GM19043 (cell line): ENCODE measurements around the gene CHRM1.
"Not testable (repeated sequence)": the region's sequence is repeated elsewhere in the genome, so short reads cannot be mapped to it uniquely, and the experiment has no call there.

ENCODE experiments used
- ATAC-seq: cut with Tn5 transposase; IDR thresholded peaks from one replicate; pipeline ENCODE4 v1.9.1; 2021; ENCODE audit warnings: low read depth; ENCODE audit not compliant: unreplicated experiment

CHRM1 gene, protein sequence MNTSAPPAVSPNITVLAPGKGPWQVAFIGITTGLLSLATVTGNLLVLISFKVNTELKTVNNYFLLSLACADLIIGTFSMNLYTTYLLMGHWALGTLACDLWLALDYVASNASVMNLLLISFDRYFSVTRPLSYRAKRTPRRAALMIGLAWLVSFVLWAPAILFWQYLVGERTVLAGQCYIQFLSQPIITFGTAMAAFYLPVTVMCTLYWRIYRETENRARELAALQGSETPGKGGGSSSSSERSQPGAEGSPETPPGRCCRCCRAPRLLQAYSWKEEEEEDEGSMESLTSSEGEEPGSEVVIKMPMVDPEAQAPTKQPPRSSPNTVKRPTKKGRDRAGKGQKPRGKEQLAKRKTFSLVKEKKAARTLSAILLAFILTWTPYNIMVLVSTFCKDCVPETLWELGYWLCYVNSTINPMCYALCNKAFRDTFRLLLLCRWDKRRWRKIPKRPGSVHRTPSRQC

DNA sequence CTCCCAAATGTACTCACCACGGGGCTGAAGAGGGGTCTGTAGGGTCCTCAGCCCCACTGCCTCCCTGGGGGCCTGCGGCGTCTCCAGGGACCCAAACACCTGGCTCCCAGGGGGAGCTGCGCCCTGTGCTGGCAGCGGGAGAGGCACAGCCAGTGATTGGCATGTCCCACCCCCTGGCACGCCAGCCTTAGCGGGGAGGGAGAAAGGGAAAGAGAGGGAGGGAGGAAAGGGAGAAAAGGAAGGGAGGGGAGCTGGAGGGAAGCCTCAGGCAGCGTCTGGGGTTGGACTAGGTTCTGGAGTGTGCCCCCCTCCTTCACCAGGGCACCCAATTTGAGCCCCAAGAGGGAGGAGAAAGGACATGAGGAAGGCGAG is at the start of gene CHRM1:
CHRM1 (minus strand) TSS at position 163 of the 372 bp plus-strand sequence. CDS start 10,263 bp downstream, outside the sequence.
- no peak for ATAC-seq

DNA sequence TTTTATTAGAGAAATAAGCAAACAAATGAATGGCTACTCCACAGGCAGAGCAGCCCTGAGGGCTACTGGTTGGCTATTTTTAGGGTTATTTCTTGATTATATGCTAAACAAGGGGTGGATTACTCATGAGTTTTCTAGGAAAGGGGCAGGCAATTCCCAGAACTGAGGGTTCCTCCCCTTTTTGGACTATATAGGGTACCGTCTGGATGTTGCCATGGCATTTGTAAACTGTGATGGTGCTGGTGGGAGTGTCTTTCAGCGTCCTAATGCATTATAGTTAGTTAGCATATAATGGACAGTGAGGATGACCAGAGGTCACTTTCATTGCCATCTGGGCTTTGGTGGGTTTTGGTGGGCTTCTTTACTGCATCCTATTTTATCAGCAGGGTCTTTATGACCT is 44.4 kb upstream of the CHRM1 start:
- no peak for ATAC-seq

DNA sequence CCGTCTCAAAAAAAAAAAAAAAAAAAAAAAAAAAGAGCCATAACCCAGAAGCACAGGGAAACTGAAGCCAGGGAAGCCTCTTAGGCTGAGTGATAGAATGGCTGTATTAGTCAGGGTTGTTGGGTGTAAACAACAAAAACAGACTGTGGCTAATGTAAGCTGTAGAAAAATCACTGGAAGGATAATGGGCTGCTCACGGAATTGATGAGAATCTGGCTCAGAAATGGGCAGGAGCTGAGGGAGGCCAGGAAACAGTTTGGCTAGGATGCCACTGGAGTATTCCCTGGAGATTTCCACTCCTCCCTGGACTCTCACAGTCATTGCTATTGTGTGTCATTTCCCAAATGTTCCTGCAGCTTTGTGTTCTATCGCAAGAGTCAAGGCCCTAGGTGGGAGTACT is 41.2 kb upstream of the CHRM1 start:
- ATAC-seq, result no peak

DNA sequence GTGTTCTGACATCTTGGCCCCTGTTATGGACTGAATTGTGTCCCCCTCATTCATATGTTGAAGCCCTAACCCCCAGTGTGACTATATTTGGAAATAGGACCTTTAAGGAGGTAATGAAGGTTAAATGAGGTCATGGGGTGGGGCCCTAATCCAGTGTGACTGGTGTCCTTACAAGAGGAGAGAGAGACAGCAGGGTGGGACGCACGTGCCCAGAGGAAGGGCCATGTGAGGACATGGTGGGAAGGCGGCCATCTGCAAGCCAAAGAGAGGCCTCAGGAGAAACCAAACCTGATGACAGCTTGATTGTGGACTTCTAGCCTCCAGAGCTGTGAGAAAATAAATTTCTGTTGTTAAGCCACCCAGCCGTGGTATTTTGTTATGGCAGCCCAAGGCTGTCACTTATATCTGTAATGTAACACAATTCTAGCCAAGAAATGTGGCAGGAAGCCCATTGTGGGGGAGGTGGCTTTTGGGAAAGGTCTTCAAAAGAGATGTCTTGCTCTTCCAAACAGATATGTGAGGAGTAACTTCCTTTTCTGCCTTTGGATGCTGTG is 39.9 kb upstream of the CHRM1 start:
- no peak for ATAC-seq

DNA sequence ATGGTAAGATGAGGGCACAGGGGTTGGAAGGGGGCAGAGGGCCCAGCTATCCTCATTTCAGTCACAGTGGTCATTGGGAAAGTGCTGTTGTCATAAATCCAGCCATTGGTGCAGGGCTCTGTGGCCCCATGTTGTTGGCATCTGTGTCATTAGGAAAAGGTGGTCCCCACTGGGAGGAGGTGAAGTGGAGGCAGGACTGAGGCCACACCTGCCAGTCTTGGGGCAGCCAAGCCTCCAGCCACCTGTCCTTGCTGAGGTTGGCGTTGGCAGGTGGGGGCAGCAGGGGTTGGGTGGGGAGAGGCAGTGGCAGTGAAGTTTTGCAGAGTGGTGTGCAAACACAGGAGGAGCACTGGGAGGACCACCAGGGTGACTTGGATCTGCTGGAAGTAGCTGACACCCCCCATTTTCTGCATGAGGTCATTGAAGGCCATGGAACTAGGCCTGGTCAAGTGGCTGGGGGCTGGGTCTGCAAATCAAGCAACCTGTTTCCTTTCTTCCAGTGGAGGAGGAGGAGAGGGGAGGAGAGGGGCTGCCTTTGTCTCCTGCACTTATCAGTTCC is 38.3 kb upstream of the CHRM1 start:
- ATAC-seq, result no peak

DNA sequence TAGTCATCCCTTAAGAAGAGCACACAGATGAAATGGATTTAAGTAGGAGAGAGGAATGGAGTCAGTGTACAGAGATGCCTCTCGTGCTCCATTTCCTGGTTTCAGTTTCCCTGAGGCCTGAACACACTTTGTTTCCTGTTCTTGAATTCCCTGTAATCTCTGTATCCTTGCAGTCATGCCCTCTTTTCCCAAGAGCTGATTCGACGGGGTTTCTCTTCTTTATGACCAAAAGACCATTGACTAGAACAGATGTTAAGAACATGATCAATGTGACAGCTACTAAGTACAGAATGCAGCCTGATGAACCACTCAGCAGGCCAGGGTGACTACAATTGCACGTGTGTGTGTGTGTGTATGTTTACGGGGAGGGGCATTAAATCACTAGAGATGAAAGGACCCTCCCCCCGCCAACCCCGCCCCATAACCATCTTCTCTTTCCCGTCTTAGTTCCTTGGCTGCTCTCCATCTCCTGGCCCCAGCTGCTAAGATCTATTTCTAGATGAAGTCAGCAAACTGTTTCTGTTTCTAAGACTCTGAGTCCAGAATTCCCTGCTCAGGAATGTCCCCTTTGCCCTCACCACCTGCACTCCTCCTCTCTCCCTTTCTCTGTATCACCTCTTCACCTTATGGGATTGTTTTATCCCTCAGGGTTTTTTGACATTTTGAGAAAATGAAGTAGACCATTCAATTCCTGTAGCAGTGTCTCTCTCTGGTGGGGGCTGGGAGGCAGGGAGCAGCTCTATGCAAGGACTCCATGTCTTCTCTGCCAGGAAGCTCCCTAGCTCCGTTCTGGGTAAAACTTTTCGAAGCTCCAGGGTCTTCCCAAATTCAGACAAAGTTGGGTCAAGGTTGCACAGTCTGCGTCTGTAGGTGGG is 37.6 kb upstream of the CHRM1 start:
- no peak for ATAC-seq

DNA sequence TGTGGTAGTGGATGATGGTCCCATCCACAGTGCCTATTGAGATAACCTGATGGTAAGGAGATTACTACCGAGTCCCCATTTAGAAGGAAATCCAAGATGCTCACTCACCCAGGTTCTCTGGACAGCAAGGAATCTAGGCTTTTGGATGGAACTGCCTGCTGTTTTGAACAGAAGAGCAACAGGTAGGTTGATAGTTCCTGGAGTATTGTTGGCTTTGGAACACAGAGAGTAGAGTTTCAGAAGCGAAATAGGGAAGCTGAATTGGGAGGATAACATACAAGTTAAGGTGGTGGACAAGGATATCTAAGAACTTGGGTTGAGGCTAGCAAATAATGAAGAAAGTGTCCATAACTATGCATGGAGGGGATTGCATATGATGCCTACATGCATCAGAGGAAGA is 36.0 kb upstream of the CHRM1 start:
- ATAC-seq, result no peak

DNA sequence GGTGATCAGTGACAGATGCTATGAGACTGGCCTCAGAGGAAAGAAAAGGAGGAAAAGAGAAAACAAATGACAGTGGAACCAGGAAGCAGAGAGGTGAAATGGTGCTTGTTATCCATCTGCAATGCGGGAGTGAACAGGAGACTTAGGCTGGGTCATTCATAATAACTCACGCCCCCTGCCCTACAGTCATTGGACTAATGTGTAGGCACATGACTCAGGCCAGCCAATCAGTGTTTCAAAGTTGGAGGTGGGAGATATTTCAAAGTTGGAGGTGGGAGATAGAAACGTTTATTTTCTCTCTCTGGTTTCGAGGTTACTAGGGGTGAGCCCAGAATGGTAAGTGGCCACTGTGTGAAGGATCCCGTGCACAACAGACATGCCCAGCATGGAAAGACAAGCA is 33.3 kb upstream of the CHRM1 start:
- ATAC-seq, result no peak

DNA sequence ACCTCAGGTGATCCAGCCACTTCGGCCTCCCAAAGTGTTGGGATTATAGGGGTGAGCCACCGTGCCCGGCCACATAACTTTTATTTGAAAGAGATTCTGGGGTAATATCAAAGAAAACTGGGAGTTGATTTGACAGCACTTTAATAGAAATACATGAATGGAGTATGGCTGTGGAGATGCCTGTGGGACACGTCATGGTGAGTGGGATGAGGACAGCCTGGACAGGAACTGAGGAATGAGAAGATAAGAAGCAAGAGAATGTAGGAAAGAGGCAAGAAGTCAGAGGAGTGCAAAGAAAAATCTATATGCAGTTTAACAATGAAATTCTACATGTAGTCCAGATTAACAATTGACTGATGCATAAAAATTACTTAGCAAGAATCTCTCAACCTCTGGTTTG is 32.6 kb upstream of the CHRM1 start:
- ATAC-seq, result no peak

DNA sequence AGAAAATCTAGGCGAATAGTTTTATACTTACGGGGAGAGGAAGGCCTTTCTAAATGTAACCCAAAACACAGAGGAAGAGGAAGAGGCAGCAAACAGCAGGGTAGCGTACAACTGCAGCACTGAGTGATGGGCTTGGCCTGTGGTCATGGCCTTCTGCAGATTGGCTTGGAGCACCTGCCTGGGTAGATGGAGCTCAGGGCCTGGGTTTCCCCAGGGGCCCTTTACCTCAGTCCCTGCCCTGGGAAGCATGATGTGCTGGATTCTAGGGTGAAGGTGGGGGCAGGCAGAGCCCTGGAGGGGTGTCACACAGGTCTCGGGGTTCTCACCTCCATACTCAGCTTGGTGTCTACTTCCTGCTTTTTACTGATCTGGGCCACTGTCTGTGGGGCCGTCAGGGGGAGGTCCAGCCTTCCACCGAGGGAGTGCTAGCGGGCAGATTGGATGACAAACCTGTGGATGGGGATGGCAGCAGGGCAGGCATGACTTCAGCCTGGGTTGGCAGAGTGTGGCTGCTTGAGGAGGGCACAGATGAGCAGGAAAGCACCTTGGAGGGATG is 27.7 kb upstream of the CHRM1 start:
- no peak for ATAC-seq

DNA sequence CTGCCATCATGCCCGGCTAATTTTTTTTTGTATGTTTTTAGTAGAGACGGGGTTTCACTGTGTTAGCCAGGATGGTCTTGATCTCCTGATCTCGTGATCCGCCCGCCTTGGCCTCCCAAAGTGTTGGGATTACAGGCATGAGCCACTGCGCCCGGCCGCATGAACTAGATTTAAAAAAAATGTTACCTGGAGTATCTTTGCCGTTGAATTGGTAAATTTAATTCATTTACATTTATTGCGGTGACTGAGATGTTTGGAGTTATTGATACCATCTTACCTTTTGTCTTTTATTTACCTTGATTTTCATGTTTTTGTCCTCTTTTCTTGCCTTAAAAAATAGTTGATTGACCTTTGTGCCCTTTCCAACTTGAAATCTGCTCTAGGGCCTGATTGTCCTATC is 24.4 kb upstream of the CHRM1 start:
- ATAC-seq, result not testable (repeated sequence)

DNA sequence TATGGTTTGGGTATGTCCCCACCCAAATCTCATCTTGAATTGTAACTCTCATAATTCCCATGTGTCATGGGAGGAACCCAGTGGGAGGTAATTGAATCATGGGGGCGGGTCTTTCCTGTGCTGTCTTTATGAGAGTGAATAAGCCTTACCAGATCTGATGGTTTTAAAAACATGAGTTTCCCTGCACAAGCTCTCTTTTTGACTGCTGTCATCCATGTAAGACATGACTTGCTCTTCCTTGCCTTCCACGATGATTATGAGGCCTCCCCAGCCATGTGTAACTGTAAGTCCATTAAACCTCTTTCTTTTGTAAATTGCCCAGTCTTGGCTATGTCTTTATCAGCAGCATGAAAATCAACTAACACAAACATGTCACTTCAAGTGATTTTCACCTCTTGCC is 16.4 kb upstream of the CHRM1 start:
- not testable (repeated sequence) for ATAC-seq

DNA sequence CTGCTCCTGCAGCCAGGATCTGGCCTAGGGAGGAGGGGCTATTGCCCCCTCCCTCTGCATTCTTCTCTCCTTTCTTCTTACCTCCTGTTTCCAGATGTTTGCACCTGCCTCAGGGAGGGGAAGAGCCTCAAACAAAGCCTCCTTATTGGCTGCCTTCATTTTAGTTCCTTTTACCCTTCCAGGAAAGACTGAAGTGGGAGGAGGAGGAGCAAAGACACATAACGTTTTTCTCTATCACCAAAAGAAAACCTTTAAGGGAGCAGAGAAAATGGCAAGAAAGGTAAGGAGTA is 13.3 kb upstream of the CHRM1 start:
- no peak for ATAC-seq

DNA sequence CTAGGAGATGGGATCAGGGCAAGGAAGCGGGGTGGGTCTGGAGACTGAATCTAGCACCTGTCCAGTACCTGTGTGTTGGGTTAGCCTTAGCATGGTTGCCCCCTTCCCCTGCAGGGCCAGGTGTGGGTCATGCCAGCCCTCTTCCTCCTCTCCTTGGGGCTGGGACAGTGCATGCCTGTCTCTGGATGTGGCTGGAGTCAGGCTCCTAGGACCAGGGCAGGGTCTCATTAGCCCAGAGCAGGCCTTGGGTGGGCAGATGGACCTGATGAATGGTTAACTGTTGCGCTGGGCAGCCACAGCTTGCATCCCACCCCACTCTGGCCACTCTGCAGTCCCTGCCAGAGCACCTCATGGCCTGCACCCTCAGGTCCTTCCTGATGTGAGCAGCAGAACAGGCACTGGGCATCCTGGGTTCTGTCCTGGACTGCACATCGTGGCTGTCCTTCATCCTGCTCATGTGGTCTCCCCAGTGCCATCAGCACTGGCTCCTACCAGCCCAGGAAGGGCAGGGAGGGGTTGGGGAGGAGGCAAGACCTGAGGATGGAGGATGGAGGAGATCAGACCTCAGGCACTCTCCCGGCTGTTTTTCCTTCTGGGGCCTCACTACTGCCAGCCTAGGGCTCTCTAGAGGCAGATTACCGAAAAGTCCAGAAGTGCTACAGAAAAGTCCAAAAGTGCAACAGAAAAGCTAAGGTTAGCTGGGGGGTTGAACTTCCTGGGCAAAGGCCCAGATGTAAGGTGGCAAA is 12.8 kb upstream of the CHRM1 start:
- no peak for ATAC-seq

DNA sequence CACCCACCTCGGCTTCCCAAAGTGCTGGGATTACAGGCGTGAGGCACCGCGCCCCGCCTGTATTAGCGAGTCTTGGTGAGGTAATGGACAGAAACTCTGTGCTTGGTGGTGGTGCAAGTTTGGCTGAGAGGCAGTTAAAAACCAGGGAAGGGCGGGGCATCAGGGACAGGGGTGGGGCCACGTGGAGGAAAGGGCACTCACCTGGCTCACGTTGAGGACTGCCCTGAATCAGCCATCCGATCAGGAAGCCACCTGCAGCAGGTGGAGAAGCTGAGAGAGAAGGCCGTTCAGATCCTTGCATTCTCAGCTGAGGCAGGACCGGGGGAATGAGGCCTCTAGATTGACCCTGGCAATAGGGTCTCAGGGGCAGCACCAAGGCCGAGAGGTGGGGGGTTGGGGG is 12.1 kb upstream of the CHRM1 start:
- ATAC-seq, result no peak

DNA sequence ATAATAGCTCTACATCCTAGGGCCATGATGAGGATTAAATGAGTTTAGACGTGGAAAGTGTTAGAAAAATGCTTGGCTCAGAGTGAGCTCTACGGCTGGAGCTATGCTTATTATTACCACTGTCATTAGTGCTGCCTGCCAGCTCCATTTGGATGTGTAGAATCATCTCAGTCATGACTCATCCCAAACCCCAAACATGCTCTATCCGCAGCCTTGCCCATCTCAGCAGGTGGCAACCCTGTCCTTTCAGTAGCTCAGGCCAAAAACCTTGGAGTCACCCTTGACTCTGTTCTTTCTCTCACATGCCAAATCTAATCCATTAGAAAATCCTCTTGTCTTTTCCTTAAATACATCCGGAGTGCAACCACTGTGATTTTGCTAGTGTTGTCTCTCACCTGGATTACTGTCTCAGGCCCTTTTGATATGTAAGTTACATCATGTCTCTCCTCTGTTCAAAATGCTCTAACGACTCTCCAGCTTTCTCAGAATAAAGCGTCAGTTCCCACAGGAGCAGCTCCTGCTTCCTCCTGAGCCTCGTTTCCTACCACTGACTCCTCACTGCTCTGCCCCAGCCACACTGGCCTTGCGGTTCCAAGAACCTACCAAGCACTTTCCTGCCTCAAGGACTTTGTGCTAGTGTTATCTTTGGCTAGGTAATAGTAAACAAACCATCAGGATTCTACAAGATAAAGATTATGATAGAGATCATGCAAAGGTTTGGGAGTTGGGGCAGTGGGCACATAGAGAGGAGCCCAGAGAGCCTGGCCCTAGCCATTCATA is 10.5 kb upstream of the CHRM1 start:
- ATAC-seq, result no peak

DNA sequence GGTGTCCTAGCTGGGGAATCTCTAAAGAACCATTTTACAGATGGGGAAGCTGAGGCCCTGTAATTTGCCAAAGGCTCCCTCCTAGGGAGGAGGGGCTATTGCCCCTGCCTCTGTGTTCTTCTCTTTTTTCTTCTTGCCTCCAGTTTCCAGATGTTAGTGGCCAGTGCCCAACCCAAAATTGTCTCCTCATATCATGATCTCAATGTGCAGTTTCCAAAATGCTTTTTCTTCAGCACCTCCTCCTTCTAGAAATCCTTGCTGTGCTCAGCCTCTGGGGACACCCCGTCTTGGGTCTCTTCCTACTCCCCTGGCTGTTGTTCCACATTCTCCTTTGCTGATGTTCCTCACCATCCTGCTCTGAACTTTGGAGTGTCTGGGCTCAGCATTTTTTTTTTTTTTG is 9.5 kb upstream of the CHRM1 start:
- ATAC-seq, result no peak

DNA sequence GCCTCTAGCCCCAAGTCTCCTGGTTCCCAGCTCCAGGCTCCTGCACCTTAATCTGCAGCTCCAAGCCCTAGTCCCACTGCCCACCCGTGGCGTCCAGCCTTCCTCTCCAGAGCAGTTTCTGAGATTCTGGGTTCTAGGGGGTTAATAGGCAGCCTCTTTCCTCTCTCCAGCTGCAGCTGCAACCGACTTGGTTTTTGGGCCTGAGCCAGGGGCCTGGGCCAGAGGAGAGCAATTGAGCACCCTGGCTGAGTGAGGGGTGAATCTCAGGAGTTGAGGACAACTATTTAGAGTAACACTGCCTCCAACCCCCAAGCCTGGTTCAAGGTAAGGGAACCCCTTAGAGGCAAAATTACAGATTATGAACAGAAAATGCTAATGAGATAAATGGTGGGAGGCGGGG is 9.0 kb upstream of the CHRM1 start:
- ATAC-seq, result no peak

DNA sequence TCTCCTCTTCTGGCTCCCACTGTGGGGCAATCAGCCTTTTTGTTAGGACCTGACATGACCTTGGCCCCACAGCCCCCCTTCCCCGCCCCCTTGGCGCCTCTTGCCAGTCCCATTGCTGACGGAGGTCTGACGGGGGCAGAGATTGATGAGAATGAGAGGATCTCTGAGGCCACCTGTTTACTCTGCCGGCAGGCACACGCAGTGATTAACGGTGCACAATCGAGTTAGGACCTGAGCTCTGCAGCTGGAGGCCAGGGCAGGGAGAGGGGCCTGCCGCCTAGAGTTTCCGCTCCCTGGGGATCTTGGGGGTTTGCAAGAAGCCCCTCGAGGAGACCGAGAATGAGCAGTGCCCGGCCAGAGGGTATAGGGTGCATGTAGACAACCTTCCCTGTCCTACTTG is 6.8 kb upstream of the CHRM1 start:
- no peak for ATAC-seq
